GM12875 (cell line): ENCODE data around the gene IL5.

Experiments
- H3K4me3 ChIP-seq: one replicate; pipeline ENCODE4 v1.5.1; 2011; ENCODE audit warnings: low read depth, low read length, control low read depth
- CTCF ChIP-seq: IDR thresholded peaks from 2 replicates; pipeline ENCODE4 v1.5.1; 2011; ENCODE audit warnings: low read depth, mild to moderate bottlenecking, control low read depth, inconsistent platforms, low read length, moderate library complexity, borderline replicate concordance; ENCODE audit not compliant: insufficient read depth

IL5 gene

GRCh38 chr5:132500931-132501628 is 42.2 kb downstream of the IL5 start:
- H3K4me3 ChIP-seq = no peak overlapping the region
- TF ChIP-seq CTCF = peak; percentile 67

- H3K4me3 ChIP-seq = no peak overlapping the region
- TF ChIP-seq CTCF = no peak
Observed at GRCh38 chr5:132500244-132500930, 42.9 kb downstream of the IL5 start.

- no peak for TF ChIP-seq CTCF
- no peak overlapping the region for H3K4me3 ChIP-seq
Observed at GRCh38 chr5:132499440-132500243, 43.7 kb downstream of the IL5 start.

GRCh38 chr5:132498686-132499271 is 44.5 kb downstream of the IL5 start:
- no peak overlapping the region for H3K4me3 ChIP-seq
- no peak for TF ChIP-seq CTCF

- TF ChIP-seq CTCF = no peak
- H3K4me3 ChIP-seq = no peak overlapping the region
Observed at GRCh38 chr5:132498152-132498551, 45.2 kb downstream of the IL5 start.

- TF ChIP-seq CTCF = no peak
- H3K4me3 ChIP-seq = peak overlapping the region; percentile 59
Observed at GRCh38 chr5:132497488-132497997, 45.8 kb downstream of the IL5 start.
